ENCODE data around the gene THRB. TPM values are rescaled to one million over a fixed set of nuclear protein-coding genes. Genes with fewer than 3 reads are reported as not detected.

Gene THRB
- total RNA-seq, 1 experiment from 2014 or later = 5.8 TPM

- CTCF ChIA-PET = interaction anchor here (1.0 kb wide), 1 partner anchor 9 kb away, joined by 4 read pairs; the partner anchor contains the start of gene THRB
- no peak overlapping the region for H3K27ac Mint-ChIP-seq
Measured at GRCh38 chr3:24485511-24485910, 9.1 kb downstream of the THRB start.

DNA sequence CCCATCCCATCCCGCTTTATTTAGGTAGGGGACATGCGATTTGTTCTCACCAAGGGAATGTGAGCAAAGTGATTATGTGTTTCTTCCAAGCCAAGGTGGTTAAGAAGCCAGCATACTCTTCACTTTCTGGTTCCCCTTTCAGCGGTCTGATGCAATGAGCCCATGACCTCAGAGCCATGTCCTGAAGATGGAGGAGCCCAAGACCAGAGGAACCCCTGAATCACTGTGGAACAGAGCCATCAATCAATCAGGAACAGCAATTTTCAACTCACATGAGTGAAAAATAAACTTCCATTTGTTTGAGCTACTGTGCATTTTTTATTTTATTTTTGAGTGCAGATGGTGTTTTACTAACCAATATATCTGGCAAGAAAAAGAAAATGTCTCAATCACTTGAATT is 10.8 kb downstream of the THRB start:
- H3K27ac Mint-ChIP-seq = no peak overlapping the region
- no peak overlapping the region for H3K4me3 Mint-ChIP-seq
- TF ChIP-seq OVOL2 (CRISPR knock-in tag; IDR thresholded peaks at IDR 0.05; ENCODE audit: borderline replicate concordance) (no peak), ZNF423 (CRISPR knock-in tag; IDR thresholded peaks at IDR 0.05) (no peak), NR3C1 (CRISPR knock-in tag; conservative IDR thresholded peaks at IDR 0.05; ENCODE audit: low read depth) (no peak), ZNF121 (CRISPR knock-in tag; IDR thresholded peaks at IDR 0.05) (no peak), USF1 (CRISPR knock-in tag; IDR thresholded peaks at IDR 0.05) (no peak), CREM (CRISPR knock-in tag; IDR thresholded peaks at IDR 0.05) (no peak), FOXK1 (CRISPR knock-in tag; IDR thresholded peaks at IDR 0.05) (no peak), SP1 (CRISPR knock-in tag; conservative IDR thresholded peaks at IDR 0.05) (no peak), CREB1 (CRISPR knock-in tag; IDR thresholded peaks at IDR 0.05) (no peak), GTF2I (CRISPR knock-in tag; conservative IDR thresholded peaks at IDR 0.05) (no peak), GABPB1 (CRISPR knock-in tag; IDR thresholded peaks at IDR 0.05) (no peak), TEAD1 (CRISPR knock-in tag; IDR thresholded peaks at IDR 0.05) (no peak), CBFB (CRISPR knock-in tag; IDR thresholded peaks at IDR 0.05; ENCODE audit: low read depth) (no peak), NR2C2 (CRISPR knock-in tag; IDR thresholded peaks at IDR 0.05) (no peak), ZNF219 (CRISPR knock-in tag; IDR thresholded peaks at IDR 0.05; ENCODE audit: borderline replicate concordance) (no peak)
- TF ChIP-seq, protein P1, sequence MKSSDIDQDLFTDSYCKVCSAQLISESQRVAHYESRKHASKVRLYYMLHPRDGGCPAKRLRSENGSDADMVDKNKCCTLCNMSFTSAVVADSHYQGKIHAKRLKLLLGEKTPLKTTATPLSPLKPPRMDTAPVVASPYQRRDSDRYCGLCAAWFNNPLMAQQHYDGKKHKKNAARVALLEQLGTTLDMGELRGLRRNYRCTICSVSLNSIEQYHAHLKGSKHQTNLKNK (CRISPR knock-in tag; IDR thresholded peaks at IDR 0.05) = no peak
- no peaks in the 10 kb centered on the region for H3K9me3 Mint-ChIP-seq
- H3K36me3 Mint-ChIP-seq = no peaks in the 10 kb centered on the region
- POLR2A ChIA-PET = no interaction called here
- no peak for ATAC-seq
- no peak for DNase-seq (ENCODE audit: low spot score)
- H3K4me1 Mint-ChIP-seq = peaks cover 14% of the 10 kb centered on the region
- CTCF ChIA-PET = interaction anchor here (0.6 kb wide), 1 partner anchor 13 kb away, joined by 3 read pairs; no protein-coding TSS in a partner anchor
- H3K27me3 Mint-ChIP-seq (ENCODE audit: low read depth) = peaks cover 17% of the 10 kb centered on the region

More at GRCh38 chr3:24485511-24485910, 9.1 kb downstream of the THRB start:
- Mint-ChIP-seq H3K4me3 (no peak overlapping the region), H3K27me3 (ENCODE audit: low read depth) (peaks cover under 1% of the 10 kb centered on the region; the same call in 1 of the 2 replicates), H3K9me3 (no peaks in the 10 kb centered on the region), H3K4me1 (peaks cover 11% of the 10 kb centered on the region), H3K36me3 (no peaks in the 10 kb centered on the region)
- DNase-seq (ENCODE audit: low spot score) (no peak), ATAC-seq (no peak)
- TF ChIP-seq ETV6 (CRISPR knock-in tag; IDR thresholded peaks at IDR 0.05) (no peak), ZNF317 (CRISPR knock-in tag; IDR thresholded peaks at IDR 0.05; ENCODE audit: borderline replicate concordance, low read depth) (no peak), GTF2I (CRISPR knock-in tag; conservative IDR thresholded peaks at IDR 0.05) (no peak), FOXP4 (CRISPR knock-in tag; IDR thresholded peaks at IDR 0.05) (no peak), AFF4 (CRISPR knock-in tag; IDR thresholded peaks at IDR 0.05; ENCODE audit: borderline replicate concordance) (no peak), ZNF138 (CRISPR knock-in tag; conservative IDR thresholded peaks at IDR 0.05) (no peak), GABPB1 (CRISPR knock-in tag; IDR thresholded peaks at IDR 0.05) (no peak), ATF1 (CRISPR knock-in tag; IDR thresholded peaks at IDR 0.05) (no peak)
- TF ChIP-seq, protein P2, sequence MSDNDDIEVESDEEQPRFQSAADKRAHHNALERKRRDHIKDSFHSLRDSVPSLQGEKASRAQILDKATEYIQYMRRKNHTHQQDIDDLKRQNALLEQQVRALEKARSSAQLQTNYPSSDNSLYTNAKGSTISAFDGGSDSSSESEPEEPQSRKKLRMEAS (CRISPR knock-in tag; IDR thresholded peaks at IDR 0.05) = no peak
- TF ChIP-seq, protein P3, sequence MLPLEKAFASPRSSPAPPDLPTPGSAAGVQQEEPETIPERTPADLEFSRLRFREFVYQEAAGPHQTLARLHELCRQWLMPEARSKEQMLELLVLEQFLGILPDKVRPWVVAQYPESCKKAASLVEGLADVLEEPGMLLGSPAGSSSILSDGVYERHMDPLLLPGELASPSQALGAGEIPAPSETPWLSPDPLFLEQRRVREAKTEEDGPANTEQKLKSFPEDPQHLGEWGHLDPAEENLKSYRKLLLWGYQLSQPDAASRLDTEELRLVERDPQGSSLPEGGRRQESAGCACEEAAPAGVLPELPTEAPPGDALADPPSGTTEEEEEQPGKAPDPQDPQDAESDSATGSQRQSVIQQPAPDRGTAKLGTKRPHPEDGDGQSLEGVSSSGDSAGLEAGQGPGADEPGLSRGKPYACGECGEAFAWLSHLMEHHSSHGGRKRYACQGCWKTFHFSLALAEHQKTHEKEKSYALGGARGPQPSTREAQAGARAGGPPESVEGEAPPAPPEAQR (CRISPR knock-in tag; IDR thresholded peaks at IDR 0.05) = no peak
- POLR2A ChIA-PET = no interaction called here
